Stimulated activated CD4-positive, alpha-beta T cell treated with anti-CD3 and anti-CD28 coated beads, TNF-alpha, amount 100 ng/mL, for 24 hours (primary cell): ENCODE measurements around the gene CYP11A1.
A peak's percentile ranks its signal among the peaks of the same experiment; 100 is the strongest.

Source experiments
- DNase-seq, 3 experiments: peaks; one replicate each; pipeline ENCODE4 v3.0.0-alpha.2; 2020; ENCODE audit warnings: low read depth in 3 of 3

The CYP11A1 gene

DNA sequence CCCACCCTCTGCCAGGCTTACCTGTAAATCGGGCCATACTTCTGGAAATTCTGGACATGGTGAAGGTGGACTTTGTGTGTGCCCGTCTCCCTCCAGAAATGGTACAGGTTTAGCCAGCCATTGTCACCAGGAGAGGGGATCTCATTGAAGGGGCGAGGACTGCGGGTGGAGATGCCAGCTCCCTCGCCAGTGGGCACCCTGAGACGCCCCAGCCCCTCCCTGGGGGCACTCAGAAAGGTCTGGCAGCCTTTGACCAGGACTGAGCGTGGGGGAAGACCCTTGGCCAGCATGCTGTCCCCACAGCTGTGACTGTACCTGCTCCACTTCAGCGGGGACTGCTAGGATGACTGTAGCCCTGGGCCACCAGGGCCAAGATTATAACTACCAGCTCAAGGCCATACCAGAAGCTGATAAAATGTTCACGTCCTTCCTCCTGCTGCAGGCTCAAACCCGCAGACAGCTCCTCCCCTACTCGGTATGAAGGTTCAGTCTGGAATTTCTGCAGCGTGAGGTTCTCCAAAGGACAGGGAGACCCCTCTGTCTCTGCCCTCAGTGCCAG, at the start of gene CYP11A1:
Gene CYP11A1 (minus strand): TSS at position 351 of the 559 bp plus-strand sequence. CDS start 61 bp downstream, at position 290.
- no peak for DNase-seq

DNA sequence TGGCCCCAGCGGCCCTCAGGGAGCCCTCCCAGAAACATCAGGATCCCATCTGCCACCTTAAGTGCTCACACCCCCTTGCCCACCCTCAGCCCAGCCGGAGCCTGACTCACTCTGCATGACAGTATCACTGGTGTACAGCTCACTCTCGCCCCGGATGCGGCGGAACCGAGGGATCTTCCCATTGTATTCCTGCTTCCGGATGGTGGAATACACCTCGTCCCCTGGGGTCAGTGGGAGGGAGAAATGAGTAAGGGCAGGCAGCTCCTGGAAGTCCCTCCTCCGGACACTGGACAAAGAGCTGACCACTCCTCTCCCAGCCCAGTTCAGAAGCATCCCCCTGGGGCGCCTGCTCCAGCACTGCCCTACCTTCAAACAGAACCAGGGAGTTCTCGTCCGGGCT, 49.8 kb upstream of the CYP11A1 start:
- no peak for DNase-seq

DNA sequence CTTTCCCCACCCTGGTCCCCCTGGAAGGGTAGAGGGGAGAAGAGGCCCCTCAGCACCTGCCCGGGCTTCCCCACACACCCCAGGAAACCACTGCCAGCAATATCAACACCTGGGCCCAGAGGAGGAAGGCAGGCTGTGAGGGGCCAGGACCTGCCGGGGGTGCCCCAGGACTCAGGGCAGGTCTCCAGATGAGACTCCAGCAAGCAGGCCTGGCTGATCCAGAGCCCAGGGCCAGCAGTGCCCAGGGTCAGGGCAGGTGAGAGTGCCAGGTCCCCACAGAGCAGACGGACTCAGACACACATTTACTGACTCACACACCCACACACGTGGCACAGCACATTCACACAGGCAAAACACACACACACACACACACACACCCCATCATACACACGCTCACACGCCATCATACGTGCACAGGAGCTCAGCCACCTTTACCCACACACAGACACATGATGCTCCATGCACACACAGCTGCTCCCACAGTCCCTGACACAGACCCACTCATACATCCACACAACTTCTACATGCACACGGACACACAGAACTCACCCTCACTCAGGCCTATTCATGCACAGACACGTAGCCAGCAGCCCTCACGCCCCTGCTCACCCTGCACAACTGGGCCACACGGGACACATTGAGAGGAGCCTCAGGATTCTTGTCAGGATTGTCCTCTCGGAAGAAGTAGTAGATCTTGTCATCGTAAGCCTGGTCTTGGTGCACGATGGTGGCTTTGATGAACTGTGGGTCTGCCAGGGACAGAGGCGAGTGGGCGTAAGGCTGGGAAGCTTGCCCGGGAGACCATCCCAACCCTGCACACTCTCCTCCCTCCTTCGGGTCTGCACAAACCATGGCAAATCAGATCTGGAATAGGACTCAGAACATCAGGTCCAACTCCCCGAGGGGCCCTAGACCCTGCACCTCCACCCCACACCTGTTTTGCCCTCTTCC, 48.8 kb upstream of the CYP11A1 start:
- DNase-seq = no peak

DNA sequence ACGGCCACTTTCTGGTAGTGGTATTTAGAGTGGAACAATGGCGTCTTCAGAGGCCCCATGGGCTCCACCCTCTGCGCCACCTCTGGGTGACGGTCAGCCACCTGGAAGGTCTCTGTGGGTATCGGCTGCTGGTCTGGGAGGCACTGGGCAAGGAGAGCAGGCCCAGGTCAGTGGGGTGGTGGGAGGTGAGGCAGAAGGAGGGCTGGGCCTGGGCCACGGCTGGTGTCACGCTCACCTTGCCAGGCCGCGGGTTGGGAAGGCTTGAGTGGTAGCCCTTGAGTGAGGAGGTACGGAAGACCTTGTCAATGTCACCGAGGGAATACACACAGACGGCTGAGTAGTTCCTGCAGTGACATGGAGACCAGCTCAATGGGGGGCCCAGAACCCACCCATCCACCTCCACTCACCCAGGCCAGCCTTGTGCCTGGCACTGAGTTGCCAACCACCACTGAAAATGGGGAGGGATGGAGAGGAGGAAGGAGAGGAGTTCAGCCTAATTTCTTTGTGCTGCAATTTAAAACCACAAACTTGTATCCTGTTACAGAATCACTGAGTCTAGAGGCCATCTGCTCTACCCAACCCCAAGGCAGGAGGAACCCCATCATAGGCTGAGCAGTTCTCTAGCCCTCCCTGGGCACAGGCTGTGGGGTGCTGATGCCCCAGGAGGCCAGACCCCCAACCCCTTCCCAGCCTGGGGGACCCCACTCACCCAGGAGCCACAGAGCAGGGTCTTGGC, 47.3 kb upstream of the CYP11A1 start:
- DNase-seq = no peak

DNA sequence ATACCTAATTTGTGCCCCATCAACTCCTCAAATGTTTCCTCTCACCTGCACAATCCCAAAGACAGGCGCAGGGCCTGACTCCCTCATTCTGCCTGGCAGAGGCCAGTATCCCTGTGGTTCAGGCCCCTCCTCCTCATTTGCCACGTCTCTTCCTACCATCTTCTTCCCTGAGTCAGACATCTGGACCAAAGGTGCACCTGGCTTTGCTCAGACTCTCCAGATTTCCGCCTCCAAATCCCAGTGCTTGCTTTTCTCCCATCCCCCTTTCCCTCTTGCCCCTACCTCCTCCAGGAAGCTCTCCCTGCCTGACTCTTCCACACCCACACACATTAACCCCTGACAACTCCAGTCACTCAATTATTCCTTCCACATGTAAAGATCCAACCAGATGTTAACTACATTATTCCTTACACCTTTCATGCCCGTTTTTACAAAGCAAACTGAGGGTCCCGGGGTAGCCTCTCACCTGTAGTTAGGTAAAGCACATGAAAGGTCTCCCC, 46.7 kb upstream of the CYP11A1 start:
- DNase-seq = no peak

DNA sequence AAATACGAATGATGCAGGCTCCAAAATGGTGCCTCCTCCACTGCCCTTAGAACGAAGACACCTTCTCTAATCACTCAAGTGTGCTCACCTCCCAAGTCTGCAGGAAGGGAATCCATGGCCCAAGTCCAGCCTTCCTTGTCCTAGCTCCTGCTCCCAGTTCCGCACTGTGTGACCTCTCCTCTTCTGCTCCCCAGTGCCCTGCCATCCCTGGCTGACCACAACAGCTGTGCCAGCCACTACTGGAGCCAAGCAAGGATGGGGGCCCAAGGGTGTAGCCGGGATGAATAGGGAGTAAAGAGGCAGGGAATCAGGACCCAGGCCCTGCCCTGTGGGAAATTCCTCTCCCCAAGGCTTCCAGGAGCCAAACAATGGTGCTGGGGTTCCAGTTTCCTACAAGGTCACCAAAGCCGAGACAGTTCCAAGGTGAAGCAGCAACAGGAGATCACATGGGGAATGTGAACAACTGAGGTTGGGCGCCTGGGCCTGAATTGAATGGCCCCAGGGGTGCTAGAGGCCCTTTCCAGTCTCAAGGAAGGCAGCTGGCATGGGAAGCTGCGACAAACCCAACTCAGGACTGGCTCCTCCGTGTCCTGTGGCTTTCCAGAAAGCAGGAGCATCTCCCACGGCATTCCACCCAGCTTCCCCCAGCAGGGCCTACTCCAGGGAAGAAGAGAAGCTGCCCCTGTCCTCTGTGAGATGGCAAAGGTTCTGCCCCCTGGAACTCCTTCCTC, 46.1 kb upstream of the CYP11A1 start:
- no peak for DNase-seq

DNA sequence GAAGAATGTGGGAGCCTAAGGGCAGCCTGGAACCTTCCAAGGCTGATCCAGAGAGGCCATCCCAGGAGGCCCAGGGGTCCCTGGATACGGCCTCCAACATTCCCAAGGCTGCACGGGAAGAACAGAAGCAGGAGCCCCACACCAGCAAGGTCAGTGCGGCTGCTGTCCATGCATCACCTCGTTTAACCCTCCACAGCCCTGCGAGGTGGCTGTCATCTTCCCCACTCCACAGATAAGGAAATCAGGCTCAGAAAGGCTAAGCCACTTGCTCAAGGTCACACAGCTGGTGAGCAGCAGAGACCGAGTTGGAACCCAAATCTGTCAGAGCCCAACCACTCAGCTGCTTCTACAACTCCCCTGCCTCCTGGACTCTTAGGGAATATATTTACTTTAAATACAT, 44.7 kb upstream of the CYP11A1 start:
- DNase-seq = no peak

DNA sequence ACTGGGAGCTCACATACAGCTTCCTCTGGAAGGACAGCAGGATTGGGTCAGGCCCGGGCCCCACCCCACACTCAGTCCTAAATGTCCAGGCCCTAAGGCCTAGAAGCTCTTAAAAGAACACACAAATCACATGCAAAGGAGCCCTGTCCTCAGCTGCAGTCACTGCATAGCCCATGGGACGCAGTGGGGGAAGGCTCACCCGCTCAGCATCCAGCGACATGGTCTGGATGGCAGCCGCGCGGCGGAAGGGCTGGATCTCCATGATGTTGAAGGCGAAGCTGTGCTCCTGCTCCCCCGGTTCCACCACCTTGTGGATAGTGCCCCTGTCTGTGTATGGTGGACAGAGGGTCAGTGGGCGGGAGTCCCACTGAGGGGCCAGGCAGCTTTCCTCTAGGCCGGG, 44.2 kb upstream of the CYP11A1 start:
- DNase-seq = no peak

DNA sequence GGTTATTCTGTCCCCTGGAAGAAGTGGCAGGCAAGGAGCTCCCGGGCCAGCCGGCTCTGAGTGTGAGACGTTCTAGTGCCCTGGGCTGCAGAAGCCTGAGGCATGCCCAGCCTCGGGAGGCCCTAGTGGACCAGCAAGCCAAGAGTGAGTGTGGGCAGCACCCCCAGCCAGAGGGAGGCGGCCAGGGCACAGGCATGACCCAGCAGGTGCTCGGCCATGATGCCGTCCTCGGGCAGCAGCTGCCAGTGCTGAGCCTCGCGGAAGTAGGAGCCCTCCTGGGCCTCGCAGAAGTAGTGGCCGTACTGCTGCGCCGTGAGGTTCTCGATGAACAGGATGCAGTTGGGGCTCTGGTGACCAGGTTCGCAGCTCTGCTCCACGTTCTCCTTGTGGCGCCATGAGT, 43.1 kb upstream of the CYP11A1 start:
- DNase-seq = no peak

DNA sequence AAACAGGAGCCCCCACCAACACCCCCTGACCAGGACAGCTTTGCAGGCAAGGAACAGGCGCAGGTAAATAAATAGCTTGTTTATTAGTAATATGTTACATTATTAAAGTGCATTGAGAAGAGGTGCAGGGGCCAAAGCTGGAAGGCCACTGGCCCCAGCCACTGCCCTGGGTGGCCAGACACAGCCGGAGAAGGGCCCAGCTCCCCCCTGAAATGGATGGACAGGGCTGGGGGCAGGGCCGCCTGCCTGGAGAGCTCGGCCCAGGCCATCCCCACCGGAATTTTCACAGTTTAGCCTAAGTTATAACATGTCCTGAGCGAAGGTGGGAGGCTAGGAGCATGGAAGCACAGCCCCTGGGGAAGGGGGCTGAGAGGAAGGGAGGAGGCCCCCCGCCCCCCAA, 41.8 kb upstream of the CYP11A1 start:
- no peak for DNase-seq

DNA sequence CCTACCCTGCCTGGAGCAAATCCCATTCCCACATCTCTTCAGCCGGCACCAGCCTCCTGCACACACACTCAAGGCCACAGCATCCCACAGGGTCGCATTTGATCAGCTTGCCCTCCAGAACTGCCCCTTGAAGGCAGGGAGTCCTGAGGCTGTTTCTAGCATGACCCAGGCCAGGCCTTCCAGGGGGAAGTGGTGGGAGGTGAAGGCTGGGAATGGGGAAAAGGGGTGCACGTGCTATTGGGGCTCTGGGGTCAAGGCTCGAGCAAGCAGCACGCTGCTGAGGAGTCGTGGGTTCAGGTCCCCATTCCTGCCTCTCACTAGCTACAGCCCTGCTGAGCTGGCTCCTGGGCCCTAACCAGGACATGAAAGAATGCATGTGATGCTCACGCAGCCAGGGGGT, 41.4 kb upstream of the CYP11A1 start:
- no peak for DNase-seq

DNA sequence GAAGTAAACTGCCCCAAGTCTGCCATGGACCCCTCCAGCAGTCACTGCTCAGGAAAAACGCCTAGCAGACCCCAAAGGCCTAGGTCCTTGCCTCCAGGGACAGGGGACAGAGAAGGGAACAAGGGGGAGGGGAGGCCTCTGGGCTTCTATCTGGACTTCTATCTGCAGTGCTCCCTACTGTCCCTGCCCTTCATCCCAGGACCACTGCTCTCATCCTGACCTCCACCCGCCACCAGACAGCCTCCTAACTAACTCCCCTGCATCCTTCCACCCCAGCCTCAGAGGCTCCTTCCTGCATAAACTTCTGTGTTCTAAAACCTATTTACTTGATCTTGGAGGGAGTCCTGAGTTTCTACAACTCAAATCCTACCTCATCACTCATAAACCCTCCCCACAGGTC, 40.9 kb upstream of the CYP11A1 start:
- DNase-seq = no peak

DNA sequence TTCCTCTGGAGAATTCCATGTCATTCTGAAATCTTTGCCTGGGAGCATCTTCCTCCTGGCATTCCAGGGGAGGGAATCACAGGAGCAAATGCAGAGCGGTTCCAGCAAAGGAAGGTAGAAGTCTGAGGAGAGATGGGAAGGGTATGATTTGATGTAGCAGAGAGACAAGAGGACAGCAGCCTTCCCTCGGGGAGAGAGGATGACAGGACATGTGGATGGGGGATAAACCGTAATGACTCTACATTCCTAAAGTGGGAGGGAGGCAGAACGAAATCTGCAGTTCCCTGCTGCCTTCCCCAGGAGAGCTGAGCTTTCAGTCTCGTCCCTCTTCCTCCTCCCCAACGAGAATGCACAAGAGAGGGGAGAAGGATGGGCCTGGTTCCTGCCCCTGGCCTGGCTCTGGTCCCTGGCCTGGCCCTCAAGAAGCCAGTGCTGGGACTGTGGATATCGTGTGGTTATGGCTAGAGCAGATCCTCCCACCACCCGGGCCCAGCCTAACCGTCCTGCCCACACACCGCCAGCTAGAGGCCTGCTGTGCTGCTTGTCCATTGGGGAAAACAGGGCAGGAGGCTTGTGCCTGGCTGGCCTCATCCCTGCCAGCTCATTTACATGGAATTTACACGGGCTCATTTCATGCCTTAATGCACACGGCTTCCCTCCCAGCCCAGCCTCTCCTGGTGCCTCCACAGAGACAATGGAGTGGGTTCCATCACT, 39.7 kb upstream of the CYP11A1 start:
- no peak for DNase-seq

DNA sequence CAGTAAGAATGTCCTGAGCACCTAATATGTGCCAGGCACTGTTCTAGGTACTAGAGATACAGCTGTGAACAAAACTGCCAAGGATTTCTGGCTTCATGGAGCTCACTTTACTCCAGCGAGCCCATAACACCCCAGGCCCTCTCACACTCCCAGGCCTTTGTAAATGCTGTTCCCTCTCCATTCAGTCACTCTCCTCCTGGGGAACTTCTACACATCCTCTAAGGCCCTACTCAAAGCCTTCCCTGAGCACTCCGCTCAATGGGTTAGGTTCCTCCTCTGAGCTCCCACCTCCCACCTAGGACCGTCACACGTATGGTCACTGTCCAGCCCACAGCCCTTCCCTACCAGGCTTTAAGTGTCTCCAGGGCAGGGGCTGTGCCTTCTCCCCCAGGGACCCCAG, 39.1 kb upstream of the CYP11A1 start:
- DNase-seq = no peak

DNA sequence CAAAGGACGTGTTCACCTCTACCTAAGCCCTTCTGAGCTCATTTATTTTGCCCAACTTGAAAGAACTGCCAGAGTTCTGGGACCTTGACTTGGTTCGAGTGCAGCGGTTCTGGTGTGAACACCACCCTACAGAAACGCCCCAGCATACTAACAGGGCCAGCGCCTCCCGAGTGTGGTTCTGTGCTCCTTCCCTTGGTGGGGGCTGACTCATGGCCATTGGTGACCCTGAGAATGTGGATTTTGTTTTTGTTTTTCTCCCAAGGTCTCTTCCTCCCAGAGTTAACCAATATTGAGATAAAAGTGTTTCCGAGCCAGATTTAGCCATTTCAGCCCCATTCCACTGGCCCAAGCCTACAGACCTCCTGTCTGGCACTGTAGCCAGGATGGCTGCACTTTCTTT, 38.4 kb upstream of the CYP11A1 start:
- no peak for DNase-seq

DNA sequence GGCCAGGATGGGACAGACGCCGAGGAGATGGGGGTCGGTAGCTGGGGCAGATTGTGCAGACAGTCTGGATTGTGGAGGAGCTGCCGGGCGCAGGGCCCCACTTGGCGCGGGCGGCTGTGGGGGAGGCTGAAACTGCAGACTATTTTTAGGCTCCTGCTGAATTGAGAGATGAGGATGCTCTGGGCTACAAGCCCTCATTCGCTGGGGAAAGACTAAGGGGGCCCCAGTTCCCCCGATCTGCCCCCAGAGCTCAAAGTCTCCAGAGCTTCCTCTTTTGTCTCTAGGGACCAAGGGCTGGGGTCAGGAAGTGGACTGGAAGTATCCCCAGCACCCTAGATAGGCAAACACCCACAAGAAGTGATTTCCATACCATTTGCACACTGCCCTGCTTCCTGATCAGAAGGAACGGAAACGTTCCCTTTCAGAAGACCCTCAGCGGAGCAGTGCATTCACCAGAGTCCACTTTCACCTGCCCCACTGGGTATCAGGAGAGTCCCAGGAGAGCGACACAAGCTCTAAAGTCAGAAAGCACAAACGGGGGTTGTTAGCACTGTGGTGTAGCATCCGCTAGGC, 36.6 kb upstream of the CYP11A1 start:
- DNase-seq = no peak

DNA sequence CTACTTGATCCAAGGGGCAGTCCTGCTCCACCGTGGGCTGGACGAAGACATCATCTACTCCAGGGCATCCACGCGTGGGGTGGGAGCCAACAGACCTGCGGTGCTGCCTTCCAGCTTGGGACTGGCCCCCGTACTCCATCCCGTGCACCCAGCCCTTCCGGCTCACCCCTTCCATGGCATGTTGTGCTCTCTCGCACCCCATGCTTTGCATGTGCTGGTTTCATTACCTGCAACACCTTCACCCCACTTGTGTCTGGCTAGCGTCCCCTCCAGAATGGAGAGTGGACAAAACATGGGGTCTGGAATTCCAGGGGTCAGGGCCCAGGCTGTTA, 36.1 kb upstream of the CYP11A1 start:
- DNase-seq = no peak

DNA sequence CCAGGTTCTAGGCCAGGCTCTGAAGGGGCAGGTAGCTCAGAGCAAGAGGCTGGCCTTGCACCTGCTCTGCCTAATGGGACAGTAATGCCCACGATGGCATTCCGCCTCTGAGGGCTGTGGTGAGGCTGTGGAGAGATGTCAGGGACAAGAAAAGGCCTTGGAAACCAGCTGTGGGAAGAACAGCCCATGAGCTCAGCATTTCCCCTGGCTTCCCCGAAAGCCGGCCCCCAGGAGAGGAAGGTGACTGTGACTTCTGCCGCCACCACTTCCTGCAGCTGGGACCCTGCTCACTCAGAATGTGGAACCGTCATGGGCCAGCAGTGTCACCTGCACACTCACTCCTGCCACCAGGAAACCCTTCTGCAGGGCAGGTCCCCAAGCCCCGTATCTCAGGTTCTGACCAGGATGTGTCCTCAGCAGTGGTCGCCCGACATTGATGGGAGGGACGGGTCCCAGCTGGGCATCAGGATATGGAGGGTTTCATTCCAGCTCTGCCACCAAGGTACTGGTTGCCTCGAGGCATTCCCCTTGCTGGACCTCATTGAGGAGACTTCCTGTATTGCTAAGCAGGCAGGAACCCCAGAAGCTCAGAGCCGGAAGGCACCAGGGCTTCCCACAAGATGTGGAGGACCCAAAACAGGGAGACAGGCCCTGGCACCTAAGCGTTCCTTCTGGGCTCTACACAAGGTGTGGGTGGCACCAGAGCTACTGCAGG, 35.6 kb upstream of the CYP11A1 start:
- peak; percentile 65 to 90 (median 68) for DNase-seq

DNA sequence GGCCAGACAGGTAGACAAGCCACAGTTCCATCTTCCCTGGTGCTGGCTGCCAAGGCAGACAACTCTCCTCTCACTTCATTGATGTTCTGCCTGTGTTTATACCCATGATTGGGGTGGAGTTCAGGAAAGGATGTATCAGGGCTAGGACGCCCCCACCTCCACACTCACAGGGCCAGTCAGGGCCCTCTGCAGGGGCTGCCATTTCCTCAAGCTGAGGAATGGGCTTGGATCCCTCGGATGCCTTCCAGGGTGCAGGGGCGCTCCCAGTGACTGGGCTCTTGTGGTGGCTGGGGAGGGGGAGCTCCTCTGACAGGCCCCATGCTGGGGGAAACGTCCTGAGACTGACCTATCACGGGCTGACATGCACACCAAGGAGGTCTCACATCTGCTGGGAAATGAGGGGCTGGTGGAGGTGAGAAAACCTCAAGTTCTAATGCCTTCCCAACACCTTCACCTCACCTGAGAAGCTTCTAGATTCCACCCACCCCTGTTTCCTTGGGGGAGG, 34.9 kb upstream of the CYP11A1 start:
- peak in 1 of 3 experiments; percentile 32 for DNase-seq
